OCI-LY3 (cell line): ENCODE data around the gene GPR183.
A peak's percentile ranks its signal among the peaks of the same experiment; 100 is the strongest.

Source experiments
- H2AFZ ChIP-seq: fragments of 200-600, 300-600 bp; shearing (Covaris generic); 2 replicates; pipeline ENCODE4 v1.6.0; 2014; ENCODE audit warnings: antibody characterized with exemption, low read depth, low read length
- H3K27ac ChIP-seq: fragments of 200-600, 300-600 bp; sonication (generic); 2 replicates; pipeline ENCODE4 v1.5.1; 2014; ENCODE audit warnings: mild to moderate bottlenecking, low read length, moderate library complexity, mixed read lengths
- H3K27me3 ChIP-seq: fragments of 200-600, 300-600 bp; sonication (generic); 2 replicates; pipeline ENCODE4 v1.6.1; 2014; ENCODE audit warnings: low read depth, low read length, mixed read lengths
- H3K36me3 ChIP-seq: fragments of 200-600, 300-600 bp; sonication (generic); replicated peaks from 2 replicates; pipeline ENCODE3; 2014; ENCODE audit warnings: low read depth, low read length, mixed read lengths
- H3K4me1 ChIP-seq: fragments of 300-600, 200-600 bp; sonication (generic); 2 replicates; pipeline ENCODE4 v1.6.1; 2014; ENCODE audit warnings: low read length, mixed read lengths
- H3K4me2 ChIP-seq: fragments of 200-600, 300-600 bp; sonication (generic); 2 replicates; pipeline ENCODE4 v1.6.1; 2014; ENCODE audit warnings: low read length, mixed read lengths
- H3K4me3 ChIP-seq: fragments of 300-600, 200-600 bp; sonication (generic); 2 replicates; pipeline ENCODE4 v1.5.1; 2014; ENCODE audit warnings: antibody characterized with exemption, mild to moderate bottlenecking, low read length, moderate library complexity
- H3K79me2 ChIP-seq: fragments of 300-600, 200-600 bp; shearing (Covaris generic); 2 replicates; pipeline ENCODE4 v1.6.1; 2014; ENCODE audit warnings: mild to moderate bottlenecking, low read length, mixed read lengths
- H3K9ac ChIP-seq: fragments of 300-600, 200-600 bp; shearing (Covaris generic); 2 replicates; pipeline ENCODE4 v1.6.0; 2014; ENCODE audit warnings: mild to moderate bottlenecking, low read length, moderate library complexity
- H3K9me3 ChIP-seq: fragments of 200-600, 300-600 bp; shearing (Covaris generic); 2 replicates; pipeline ENCODE4 v1.6.1; 2014; ENCODE audit warnings: low read length, mixed read lengths; ENCODE audit not compliant: insufficient read depth
- H4K20me1 ChIP-seq: fragments of 200-600, 300-600 bp; sonication (generic); 2 replicates; pipeline ENCODE4 v1.6.1; 2016; ENCODE audit warnings: low read length, mixed read lengths; ENCODE audit not compliant: insufficient read depth
- CTCF ChIP-seq: fragments of 200-600, 300-600 bp; sonication (generic); IDR thresholded peaks from 2 replicates; pipeline ENCODE4 v1.5.1; 2014; ENCODE audit warnings: antibody characterized with exemption, low read length, low read depth
- EZH2phosphoT487 ChIP-seq: fragments of 200-600 bp; shearing (Covaris generic); IDR thresholded peaks from 2 replicates; pipeline ENCODE4 v1.6.1; 2018; ENCODE audit warnings: antibody characterized with exemption, mixed run types, low read depth

GPR183 gene

GRCh38 chr13:99311137-99311536 is 3.9 kb upstream of the GPR183 start:
- peaks cover 20% of the 10 kb centered on the region for H3K79me2 ChIP-seq
- H3K9me3 ChIP-seq: peaks cover 6% of the 10 kb centered on the region
- H3K4me3 ChIP-seq: no peak overlapping the region
- no peaks in the 10 kb centered on the region for H4K20me1 ChIP-seq
- H2AFZ ChIP-seq: no peak overlapping the region
- peaks cover 48% of the 10 kb centered on the region for H3K4me1 ChIP-seq
- H3K27me3 ChIP-seq: no peaks in the 10 kb centered on the region
- no peak overlapping the region for H3K9ac ChIP-seq
- H3K27ac ChIP-seq: peak overlapping the region; percentile 43; the same call in 1 of the 2 replicates
- peak overlapping the region; percentile 28; the same call in 1 of the 2 replicates for H3K4me2 ChIP-seq
- no peak for TF ChIP-seq CTCF
- H3K36me3 ChIP-seq: peaks cover 17% of the 10 kb centered on the region

DNA sequence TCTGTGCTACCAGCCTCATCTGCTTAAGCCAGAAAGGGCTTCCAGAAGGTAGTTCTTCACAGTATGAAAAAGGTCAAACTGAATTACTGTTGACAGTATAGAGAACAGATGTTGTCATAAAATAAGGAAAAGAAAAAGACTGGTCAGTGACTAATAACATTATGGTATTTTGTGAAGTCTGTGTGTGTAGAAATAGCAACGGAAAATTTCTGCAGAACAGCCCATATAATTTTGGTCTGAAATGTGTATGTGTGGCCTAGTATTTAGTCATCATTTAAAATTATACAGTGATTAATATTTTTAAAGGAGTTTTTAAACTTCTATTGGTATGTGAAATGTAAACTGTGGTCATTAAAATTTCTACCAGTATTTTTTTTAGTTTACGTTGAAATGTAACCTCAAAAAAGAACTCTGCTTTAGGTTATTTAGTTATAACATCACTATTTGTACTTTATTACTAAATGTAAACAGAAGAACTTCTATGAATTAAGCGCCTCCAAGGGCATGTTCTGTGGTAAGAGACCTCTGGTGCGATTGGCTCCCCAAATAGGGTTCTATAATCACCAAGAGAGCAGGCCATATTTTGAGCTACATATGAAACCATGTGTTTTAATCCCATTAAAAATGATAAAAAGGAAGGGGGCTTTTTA is 3.3 kb upstream of the GPR183 start:
- H3K27ac ChIP-seq: peak overlapping the region; percentile 43
- no peak overlapping the region for H3K9ac ChIP-seq
- TF ChIP-seq EZH2phosphoT487 (no peak), CTCF (no peak)
- peak overlapping the region; percentile 28 for H3K4me2 ChIP-seq
- H4K20me1 ChIP-seq: peaks cover 1% of the 10 kb centered on the region; the same call in 1 of the 2 replicates
- no peak overlapping the region for H3K4me3 ChIP-seq
- peaks cover 22% of the 10 kb centered on the region for H3K36me3 ChIP-seq
- peaks cover 6% of the 10 kb centered on the region for H3K9me3 ChIP-seq
- H3K4me1 ChIP-seq: peaks cover 52% of the 10 kb centered on the region
- peaks cover 26% of the 10 kb centered on the region for H3K79me2 ChIP-seq
- H2AFZ ChIP-seq: no peak overlapping the region
- H3K27me3 ChIP-seq: no peaks in the 10 kb centered on the region

- TF ChIP-seq EZH2phosphoT487 (no peak), CTCF (no peak)
- peaks cover 6% of the 10 kb centered on the region for H3K9me3 ChIP-seq
- H3K9ac ChIP-seq: no peak overlapping the region
- H3K4me2 ChIP-seq: no peak overlapping the region
- peaks cover 20% of the 10 kb centered on the region for H4K20me1 ChIP-seq
- no peak overlapping the region for H3K4me3 ChIP-seq
- no peak overlapping the region; the same call in 1 of the 2 replicates for H3K27ac ChIP-seq
- peaks cover 45% of the 10 kb centered on the region for H3K79me2 ChIP-seq
- H3K36me3 ChIP-seq: peaks cover 41% of the 10 kb centered on the region
- H3K27me3 ChIP-seq: no peaks in the 10 kb centered on the region; the same call in 1 of the 2 replicates
- H2AFZ ChIP-seq: no peak overlapping the region
- H3K4me1 ChIP-seq: peaks cover 70% of the 10 kb centered on the region
Measured at GRCh38 chr13:99308471-99309087, 1.4 kb upstream of the GPR183 start.

DNA sequence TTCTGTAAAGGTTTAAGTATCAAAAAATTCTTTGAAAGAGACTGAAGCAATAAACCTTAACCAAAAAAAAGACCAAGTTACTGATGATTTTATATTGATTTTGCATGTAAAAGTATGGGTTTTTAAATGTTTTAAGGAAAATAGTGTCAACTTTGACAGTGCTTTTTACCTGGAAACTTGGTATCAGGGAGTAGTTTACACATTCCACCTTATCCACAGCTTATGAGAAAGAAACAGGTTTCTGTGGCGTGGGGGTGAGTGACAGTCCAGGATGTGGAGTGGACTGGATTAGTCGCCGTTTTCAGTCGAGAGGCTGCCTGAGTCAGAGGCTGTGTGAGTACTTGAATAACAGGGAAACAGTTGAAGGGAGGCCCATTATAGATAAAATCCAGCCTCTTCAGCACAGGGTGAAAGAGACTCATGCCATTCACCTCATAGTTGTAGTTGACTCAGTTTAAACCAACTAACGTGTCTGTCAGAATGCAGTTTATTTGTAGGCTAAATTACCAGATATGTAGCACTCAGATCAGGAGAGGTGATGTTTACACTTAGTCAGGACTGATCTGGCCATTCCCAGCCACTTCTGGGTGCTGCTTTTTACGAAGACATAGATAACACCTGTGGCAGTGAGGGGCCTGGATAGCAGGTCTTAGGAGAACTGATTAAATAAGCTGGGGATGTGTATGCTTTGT is 595 bp upstream of the GPR183 start:
- Histone ChIP-seq H3K79me2 (peaks cover 53% of the 10 kb centered on the region), H2AFZ (no peak overlapping the region), H3K4me2 (peak overlapping the region; percentile 86), H3K9me3 (peaks cover 6% of the 10 kb centered on the region), H3K9ac (peak overlapping the region; percentile 51), H3K36me3 (peaks cover 49% of the 10 kb centered on the region), H3K27ac (peak overlapping the region; percentile 68), H3K4me3 (peak overlapping the region; percentile 84), H3K27me3 (no peaks in the 10 kb centered on the region; the same call in 1 of the 2 replicates), H4K20me1 (peaks cover 28% of the 10 kb centered on the region), H3K4me1 (peaks cover 78% of the 10 kb centered on the region)
- TF ChIP-seq EZH2phosphoT487 (no peak), CTCF (no peak)
